Tibial nerve (tissue), 3 donors: Measurements from ENCODE around the gene PPDPF.

Experiments
- EP300 ChIP-seq, 2 donors: sonication (generic); formaldehyde crosslinking; IDR thresholded peaks; one replicate each; pipeline ENCODE4 v1.6.1; 2017; ENCODE audit warnings: antibody characterized with exemption in 2 of 2, mild to moderate bottlenecking in 1 of 2
- POLR2A ChIP-seq, 2 donors: fragments of 450-650 bp; IDR thresholded peaks; one replicate each; pipeline ENCODE4 v1.6.1; 2017; ENCODE audit warnings: antibody characterized with exemption in 2 of 2, mild to moderate bottlenecking in 2 of 2, moderate library complexity in 2 of 2

- TF ChIP-seq POLR2A (IDR thresholded peaks at IDR 0.05) (no peak), EP300 (IDR thresholded peaks at IDR 0.05) (no peak)
Measured at GRCh38 chr20:63530788-63531160, 10.2 kb downstream of the PPDPF start.
